Measurements from ENCODE around the gene KCNK18.
"Not testable (repeated sequence)": the region's sequence is repeated elsewhere in the genome, so short reads cannot be mapped to it uniquely, and the experiment has no call there.

Gene KCNK18

GRCh38 chr10:117174439-117175214 lies 22.7 kb upstream of the KCNK18 start:
- DNase-seq, result peak; percentile 48

DNA sequence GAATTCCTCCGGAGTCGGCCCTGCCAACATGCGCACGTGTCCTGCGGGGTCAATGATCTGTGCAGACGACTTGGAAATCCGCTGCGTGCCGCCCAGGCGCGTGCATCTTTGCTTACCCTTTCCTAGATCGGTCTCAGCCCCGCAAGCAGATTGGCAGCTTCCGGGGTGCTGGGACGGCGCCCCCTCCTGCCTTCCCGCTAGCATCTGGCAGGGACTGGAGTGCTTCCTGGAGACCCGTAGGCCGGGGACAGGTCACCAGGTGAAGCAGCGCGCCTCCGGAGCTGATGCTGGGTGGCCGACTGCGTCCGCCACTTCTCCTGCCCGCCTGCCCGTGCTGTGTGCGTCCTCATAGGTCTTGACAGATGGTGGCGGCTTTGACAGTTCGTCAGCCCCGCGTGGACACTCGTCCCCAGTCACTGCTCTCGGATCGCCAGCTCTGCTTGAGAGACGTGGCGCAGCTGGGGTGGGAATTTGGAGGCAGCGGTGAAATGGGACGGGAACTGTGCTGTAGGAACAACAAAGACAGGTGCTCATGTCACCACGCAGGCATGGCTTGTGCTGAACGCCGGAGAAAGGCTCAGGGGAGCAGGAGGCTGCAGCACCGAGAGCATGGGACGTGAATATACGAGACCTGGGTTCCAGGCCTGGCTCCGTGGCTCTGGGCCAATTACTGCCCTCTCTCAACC lies 21.9 kb upstream of the KCNK18 start:
- DNase-seq, result no peak

GRCh38 chr10:117175901-117176534 lies 21.3 kb upstream of the KCNK18 start:
- no peak for DNase-seq

DNA sequence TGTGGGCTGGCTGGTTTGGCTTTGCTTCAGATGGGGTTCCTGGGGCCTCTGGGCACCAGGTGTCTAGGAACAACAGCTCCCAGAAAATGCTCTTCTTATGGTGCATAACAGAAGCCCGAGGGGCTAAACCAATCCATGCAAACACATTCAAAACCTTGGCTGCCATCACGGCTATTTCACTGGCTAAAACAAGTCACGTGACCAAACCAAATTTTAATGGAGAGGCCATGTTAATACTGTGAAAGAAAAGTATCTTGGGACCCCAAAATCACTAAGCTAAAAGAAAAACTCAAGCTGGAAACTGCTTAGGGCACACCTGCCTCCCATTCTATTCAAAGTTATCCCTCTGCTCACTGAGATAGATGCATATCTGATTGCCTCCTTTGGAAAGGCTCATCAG lies 19.1 kb upstream of the KCNK18 start:
- DNase-seq, result no peak

GRCh38 chr10:117184296-117184695 lies 13.0 kb upstream of the KCNK18 start:
- no peak for DNase-seq

DNA sequence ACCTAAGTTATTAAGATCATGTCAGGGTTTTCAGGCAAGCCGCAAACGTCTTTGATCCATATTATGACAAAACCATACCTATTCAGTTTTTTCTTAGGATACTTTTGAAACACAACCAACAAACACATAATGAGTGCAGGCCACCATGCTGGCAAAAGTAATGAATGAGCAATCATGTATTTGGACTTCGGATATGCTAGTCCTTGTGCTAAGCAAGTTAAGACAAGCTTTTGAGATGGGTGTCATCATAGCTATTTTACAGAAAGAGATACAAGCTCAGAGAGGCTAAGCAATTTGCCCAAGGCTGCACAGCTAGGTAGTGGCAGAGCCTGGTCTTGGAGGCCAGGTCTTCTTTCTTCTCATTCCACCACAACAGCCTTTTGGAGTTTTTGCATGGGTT lies 12.5 kb upstream of the KCNK18 start:
- DNase-seq, result no peak

- not testable (repeated sequence) for DNase-seq
Measured at GRCh38 chr10:117185817-117186216, 11.5 kb upstream of the KCNK18 start.

DNA sequence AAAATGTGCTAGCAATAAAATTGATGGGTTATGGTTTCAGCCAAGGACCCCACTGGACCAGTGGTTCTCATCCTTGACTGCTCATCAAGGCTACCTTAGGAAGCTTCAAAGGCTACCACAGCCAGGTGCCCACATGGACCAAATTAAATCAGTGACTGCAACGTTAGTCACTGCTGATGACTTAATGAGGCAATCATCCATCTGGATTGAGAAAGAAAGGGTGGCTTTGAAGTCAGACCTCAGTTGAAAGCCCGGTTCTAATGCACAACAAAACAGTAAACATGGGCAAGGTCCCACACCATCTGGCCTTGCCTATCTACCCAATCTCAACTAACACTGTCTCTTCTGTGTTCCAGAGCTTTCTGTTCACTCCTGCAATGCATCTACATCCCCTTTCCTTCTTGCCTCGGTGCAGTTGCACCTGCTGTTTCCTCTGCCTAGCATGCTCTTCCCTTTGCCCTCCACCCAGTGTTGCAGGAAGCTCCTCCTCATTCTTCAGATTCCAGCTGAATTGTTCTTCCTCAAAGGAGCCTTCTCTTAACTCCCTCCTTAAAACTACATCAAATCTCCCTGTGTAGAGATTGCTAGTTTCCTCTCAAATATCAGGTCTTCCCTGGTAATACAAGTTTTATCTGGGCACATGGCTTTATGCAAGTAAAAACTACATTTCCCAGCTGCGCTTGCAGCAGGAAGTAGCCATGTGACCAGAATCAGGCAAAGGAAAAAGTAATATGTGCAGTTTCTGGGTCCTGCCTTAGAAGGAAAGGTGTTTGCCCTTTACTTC lies 10.3 kb upstream of the KCNK18 start:
- DNase-seq, result no peak

DNA sequence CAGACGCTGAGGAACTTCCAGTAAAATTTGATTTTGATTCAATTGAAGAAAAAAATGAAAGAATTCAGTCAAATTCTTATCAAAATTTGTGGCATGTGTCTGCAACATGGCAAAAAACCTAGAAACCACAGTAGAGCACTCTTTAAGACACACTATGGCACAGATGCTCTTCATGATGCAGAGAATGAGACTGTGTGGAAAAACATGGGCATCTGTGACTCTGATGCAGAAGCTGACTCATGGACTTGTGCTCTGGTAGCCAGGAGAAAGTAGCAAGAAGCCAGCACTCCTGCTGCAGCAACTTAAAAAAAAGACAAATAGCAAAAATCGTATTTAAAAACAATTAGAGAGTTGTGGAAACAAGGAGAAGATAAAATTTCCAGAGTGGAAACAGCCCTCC lies 8.9 kb upstream of the KCNK18 start:
- no peak for DNase-seq

DNA sequence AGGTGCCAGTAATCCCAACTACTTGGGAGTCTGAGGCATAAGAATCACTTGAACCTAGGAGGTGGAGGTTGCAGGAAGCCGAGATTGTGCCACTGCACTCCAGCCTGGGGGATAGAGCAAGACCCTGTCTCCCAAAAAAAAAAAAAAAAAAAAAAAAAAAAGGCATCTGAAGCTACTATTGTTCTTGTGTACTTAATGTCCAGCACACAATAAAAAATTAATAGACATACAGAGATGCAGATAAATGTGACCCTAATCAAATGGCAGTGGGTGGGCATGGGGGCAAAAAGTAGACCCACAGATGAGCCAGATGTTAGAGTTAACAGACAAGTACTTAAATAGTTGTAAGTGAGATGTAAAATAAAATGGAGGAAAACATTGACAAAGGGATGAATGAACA lies 7.7 kb upstream of the KCNK18 start:
- DNase-seq, result no peak

GRCh38 chr10:117198088-117198487 lies 799 bp downstream of the KCNK18 start:
- no peak for DNase-seq

GRCh38 chr10:117201826-117202225 lies 4.5 kb downstream of the KCNK18 start:
- no peak for DNase-seq

- no peak for DNase-seq
Measured at GRCh38 chr10:117204316-117204715, 7.0 kb downstream of the KCNK18 start.

GRCh38 chr10:117212176-117212575 lies 14.9 kb downstream of the KCNK18 start:
- no peak for DNase-seq

DNA sequence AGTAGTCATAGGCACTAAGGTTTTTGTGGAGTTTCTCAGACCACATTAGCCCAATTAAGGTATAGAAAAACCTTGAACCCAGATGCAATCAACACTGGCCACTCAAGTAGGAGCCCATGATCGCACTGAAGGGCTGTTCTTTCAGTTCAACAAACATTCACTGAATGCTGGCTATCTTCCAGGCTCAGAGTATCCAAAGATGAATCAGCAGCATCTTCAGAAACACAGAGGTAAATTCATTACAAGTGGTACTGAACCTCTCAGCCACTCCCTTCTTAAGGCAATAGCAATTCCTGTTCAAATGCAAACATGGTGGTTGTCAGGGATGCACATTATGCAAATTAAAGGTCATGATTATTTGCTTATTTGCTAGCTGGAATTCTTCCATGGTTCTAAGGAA lies 17.1 kb downstream of the KCNK18 start:
- no peak for DNase-seq

- no peak for DNase-seq
Measured at GRCh38 chr10:117215079-117215478, 17.8 kb downstream of the KCNK18 start.

DNA sequence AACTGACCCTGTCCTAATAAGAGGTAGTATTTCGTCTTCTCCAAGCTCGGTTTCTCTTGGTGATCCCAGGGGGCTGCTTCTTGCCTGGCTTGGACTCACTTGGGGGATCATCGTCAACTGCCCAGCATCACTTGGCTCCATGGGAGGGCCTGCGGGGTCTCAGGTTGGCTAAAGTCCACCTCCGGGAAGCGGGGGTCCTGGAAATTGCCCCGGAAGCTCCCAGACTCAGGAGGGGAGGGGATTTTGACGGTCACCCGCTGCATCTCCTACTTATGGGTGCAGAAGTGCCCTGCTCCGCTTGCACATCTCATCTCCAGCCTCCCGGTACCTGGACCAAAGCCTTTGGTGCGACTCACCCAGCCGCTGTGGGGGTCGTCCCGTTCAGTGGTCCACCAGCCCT lies 18.7 kb downstream of the KCNK18 start:
- no peak for DNase-seq

DNA sequence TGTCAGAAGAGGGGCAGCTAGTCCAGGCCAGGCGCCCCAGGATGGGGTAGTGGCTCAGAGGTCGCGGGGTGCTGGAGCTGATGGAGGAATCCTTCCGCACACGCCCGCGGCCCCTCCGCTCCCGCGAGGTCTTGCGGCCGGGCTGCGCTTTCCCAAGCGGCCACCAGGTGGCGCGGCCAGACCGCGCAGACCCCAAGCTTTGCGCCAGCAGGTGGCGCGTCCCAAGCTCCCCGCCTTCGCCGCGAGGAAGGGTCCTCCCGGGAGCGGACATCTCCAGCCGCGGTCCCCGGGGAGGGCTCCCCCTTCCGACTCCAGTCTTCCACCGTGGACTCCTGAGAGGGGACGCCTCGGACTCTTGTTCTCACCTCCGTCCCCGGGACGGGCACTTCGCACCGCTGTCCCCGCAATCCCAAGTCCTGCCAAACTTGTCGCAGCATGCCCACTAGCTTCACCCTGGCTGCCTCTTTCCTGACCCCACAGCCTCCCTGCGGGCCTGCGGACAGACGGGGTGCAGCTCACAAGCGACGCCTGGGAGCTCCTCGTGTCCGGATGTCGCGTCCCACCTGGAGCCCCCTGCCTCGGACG lies 19.4 kb downstream of the KCNK18 start:
- peak; percentile 30 for DNase-seq

GRCh38 chr10:117217196-117217761 lies 20.0 kb downstream of the KCNK18 start:
- no peak for DNase-seq

DNA sequence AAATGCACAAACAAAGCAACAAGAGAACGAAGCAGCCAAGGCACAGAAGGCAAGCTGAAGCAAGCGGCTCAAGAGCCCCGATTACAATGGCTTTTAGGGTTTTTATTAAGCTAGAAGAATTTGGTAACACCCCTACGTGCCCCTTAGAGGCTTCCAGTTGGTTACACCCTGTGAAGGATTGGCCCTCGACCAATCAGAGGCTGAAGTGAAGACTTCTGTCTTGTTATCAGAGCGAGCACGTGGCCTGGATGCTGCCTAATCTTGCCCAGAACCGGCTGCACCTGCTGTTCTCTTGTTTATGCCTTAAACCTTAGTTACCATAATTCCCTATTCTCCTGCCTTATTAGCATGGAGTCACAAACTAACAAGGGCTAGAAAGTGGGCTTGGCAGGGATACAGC lies 21.4 kb downstream of the KCNK18 start:
- no peak for DNase-seq

GRCh38 chr10:117221156-117221711 lies 23.9 kb downstream of the KCNK18 start:
- no peak for DNase-seq

- no peak for DNase-seq
Measured at GRCh38 chr10:117222552-117222951, 25.3 kb downstream of the KCNK18 start.
